T-helper 2 cell treated with Interferon-gamma antibody and Interleukin-4, amounts not matched to agents 5 μg/mL and 100 μg/mL, for 36 hours (primary cell): ENCODE results near the gene TMOD1.
"Not testable (repeated sequence)": the region's sequence is repeated elsewhere in the genome, so short reads cannot be mapped to it uniquely, and the experiment has no call there.

Experiments
- DNase-seq: peaks from one replicate; pipeline ENCODE4 v3.0.0; 2021; ENCODE audit warnings: low spot score
- H3K27ac Mint-ChIP-seq: one replicate; pipeline ENCODE4 v1.8.0; 2021; ENCODE audit warnings: mild to moderate bottlenecking, mixed read lengths
- H3K27me3 Mint-ChIP-seq: one replicate; pipeline ENCODE4 v1.8.0; 2021; ENCODE audit warnings: low read depth, mixed read lengths
- H3K36me3 Mint-ChIP-seq: one replicate; pipeline ENCODE4 v1.8.0; 2021; ENCODE audit warnings: low read depth, mixed read lengths
- H3K4me1 Mint-ChIP-seq: one replicate; pipeline ENCODE4 v1.8.0; 2021; ENCODE audit warnings: low read depth, mixed read lengths
- H3K4me3 Mint-ChIP-seq: one replicate; pipeline ENCODE4 v1.8.0; 2022; ENCODE audit warnings: mild to moderate bottlenecking, moderate library complexity, mixed read lengths
- H3K9me3 Mint-ChIP-seq: one replicate; pipeline ENCODE4 v1.8.0; 2021; ENCODE audit warnings: mixed read lengths

Gene TMOD1

GRCh38 chr9:97567182-97567893, 65.9 kb downstream of the TMOD1 start:
- H3K27ac Mint-ChIP-seq: no peak overlapping the region
- no peaks in the 10 kb centered on the region for H3K27me3 Mint-ChIP-seq
- DNase-seq: no peak
- no peaks in the 10 kb centered on the region for H3K4me1 Mint-ChIP-seq
- no peak overlapping the region for H3K4me3 Mint-ChIP-seq
- H3K36me3 Mint-ChIP-seq: no peaks in the 10 kb centered on the region
- no peaks in the 10 kb centered on the region for H3K9me3 Mint-ChIP-seq

- H3K4me3 Mint-ChIP-seq: no peak overlapping the region
- H3K27ac Mint-ChIP-seq: no peak overlapping the region
- H3K27me3 Mint-ChIP-seq: no peaks in the 10 kb centered on the region
- H3K4me1 Mint-ChIP-seq: no peaks in the 10 kb centered on the region
- no peaks in the 10 kb centered on the region for H3K36me3 Mint-ChIP-seq
- H3K9me3 Mint-ChIP-seq: no peaks in the 10 kb centered on the region
- no peak for DNase-seq
Observed at GRCh38 chr9:97567894-97568202, 66.4 kb downstream of the TMOD1 start.

GRCh38 chr9:97568461-97569275, 67.2 kb downstream of the TMOD1 start:
- no peak for DNase-seq
- Mint-ChIP-seq H3K27me3 (no peaks in the 10 kb centered on the region), H3K4me3 (no peak overlapping the region), H3K4me1 (no peaks in the 10 kb centered on the region), H3K9me3 (no peaks in the 10 kb centered on the region), H3K36me3 (no peaks in the 10 kb centered on the region), H3K27ac (no peak overlapping the region)

- Mint-ChIP-seq H3K4me3 (no peak overlapping the region), H3K27ac (no peak overlapping the region), H3K36me3 (no peaks in the 10 kb centered on the region), H3K9me3 (no peaks in the 10 kb centered on the region), H3K4me1 (peaks cover 4% of the 10 kb centered on the region), H3K27me3 (no peaks in the 10 kb centered on the region)
- DNase-seq: no peak
Observed at GRCh38 chr9:97570899-97571298, 69.4 kb downstream of the TMOD1 start.

- H3K27me3 Mint-ChIP-seq: no peaks in the 10 kb centered on the region
- no peaks in the 10 kb centered on the region for H3K36me3 Mint-ChIP-seq
- no peaks in the 10 kb centered on the region for H3K9me3 Mint-ChIP-seq
Observed at GRCh38 chr9:97571664-97572063, 70.2 kb downstream of the TMOD1 start.

DNA sequence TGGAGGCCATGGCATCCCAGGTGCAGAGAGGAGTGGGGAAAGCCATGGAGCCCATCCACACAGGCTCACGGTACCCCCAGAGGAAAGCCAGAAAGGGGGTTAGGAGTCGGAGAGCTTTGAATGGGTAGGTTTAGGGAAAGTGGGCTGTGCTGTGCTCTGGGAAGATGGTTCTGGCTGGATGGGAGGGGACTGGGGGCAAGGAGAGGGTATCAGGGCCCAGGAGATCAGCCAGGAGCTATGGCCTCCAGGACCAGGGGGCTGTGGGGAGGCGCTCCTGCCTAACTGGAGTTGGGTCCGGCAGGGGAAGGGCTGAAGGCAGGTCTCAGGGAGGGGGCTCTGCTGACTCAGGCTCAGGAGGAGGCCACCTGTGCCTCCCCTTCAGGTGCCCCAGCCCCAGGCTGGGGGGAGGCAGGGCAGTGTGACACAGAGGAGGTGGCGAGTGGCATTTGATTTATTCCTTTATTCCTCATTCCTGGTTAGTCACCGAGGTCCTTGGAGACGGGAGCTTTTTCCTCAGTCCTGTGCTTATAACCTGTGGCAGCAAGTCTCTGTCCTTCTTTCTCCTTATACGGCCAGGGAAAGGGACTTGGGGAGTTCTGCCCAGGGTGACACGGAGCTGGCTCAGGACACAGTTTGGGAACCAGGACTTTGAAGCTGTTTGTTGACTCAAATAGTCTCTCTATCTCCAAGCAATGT, 70.9 kb downstream of the TMOD1 start:
- Mint-ChIP-seq H3K9me3 (no peaks in the 10 kb centered on the region), H3K4me1 (peaks cover 4% of the 10 kb centered on the region), H3K27ac (no peak overlapping the region), H3K27me3 (no peaks in the 10 kb centered on the region), H3K4me3 (no peak overlapping the region), H3K36me3 (no peaks in the 10 kb centered on the region)
- DNase-seq: no peak

More at GRCh38 chr9:97571664-97572063, 70.2 kb downstream of the TMOD1 start:
- DNase-seq: no peak
- peaks cover 4% of the 10 kb centered on the region for H3K4me1 Mint-ChIP-seq
- H3K4me3 Mint-ChIP-seq: no peak overlapping the region
- no peak overlapping the region for H3K27ac Mint-ChIP-seq

DNA sequence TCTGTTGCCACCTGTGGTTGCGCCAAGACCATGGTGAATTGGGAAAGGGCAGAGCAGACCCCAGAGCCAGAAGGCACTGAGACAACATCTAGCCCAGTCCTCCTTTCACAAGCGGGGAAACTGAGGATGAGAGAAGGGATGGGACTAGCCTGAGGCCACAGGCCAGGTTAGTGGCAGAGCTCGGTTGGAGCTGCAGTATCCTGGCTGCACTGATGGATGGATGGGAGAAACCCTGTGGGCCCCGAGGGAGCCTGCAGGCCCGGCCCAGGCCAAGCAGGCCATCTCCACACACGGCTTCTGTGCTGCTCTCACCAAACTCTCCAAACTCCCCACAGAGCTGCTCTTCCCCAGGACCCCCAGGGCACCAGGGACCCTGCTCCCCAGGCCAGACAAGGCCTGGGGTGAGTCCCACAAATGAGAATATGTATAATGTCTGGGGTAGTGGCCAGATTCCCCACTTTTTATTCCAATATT, 71.5 kb downstream of the TMOD1 start:
- Mint-ChIP-seq H3K27me3 (no peaks in the 10 kb centered on the region), H3K36me3 (no peaks in the 10 kb centered on the region)

DNA sequence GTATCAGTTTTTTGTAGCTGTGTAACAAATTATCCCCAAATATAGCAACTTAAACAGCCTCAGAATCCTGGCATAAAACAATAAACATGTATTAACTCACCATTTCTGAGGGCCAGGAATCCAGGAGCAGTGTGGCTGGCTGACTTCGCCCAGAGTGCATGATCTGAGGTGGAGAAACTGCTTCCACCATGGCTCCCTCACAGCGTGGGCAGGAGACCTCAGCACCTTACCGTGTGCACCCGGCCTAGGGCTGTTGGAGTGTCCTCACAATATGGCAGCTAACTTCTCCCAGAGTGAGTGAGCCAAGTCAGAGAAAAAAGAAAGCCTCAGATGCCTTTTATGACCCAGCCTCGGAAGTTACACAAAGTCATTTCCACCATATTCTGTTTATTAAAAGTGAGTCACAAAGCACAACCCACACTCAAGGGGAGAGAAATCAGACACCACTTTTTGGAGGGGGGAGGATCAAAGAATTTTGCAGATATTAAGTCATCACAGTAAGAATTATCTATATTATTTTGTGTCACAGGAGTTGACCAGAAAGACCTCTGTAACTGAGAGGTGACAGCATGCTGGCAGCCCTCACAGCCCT, 72.1 kb downstream of the TMOD1 start:
- Mint-ChIP-seq H3K27ac (no peak overlapping the region), H3K9me3 (no peaks in the 10 kb centered on the region), H3K27me3 (no peaks in the 10 kb centered on the region), H3K36me3 (no peaks in the 10 kb centered on the region), H3K4me1 (peaks cover 4% of the 10 kb centered on the region), H3K4me3 (no peak overlapping the region)
- DNase-seq: no peak

More for the DNA sequence above, 71.5 kb downstream of the TMOD1 start:
- DNase-seq: no peak
- Mint-ChIP-seq H3K9me3 (no peaks in the 10 kb centered on the region), H3K4me1 (peaks cover 4% of the 10 kb centered on the region), H3K4me3 (no peak overlapping the region), H3K27ac (no peak overlapping the region)

GRCh38 chr9:97574101-97574571, 72.7 kb downstream of the TMOD1 start:
- not testable (repeated sequence) for H3K4me1 Mint-ChIP-seq, H3K36me3 Mint-ChIP-seq, H3K4me3 Mint-ChIP-seq, H3K27ac Mint-ChIP-seq, DNase-seq, H3K9me3 Mint-ChIP-seq, H3K27me3 Mint-ChIP-seq

GRCh38 chr9:97574921-97575672, 73.6 kb downstream of the TMOD1 start:
- Mint-ChIP-seq H3K27ac (peak overlapping the region; percentile 67), H3K4me3 (peak overlapping the region; percentile 89)
- not testable (repeated sequence) for H3K4me1 Mint-ChIP-seq, H3K36me3 Mint-ChIP-seq, H3K27me3 Mint-ChIP-seq, H3K9me3 Mint-ChIP-seq
- DNase-seq: peak; percentile 14

GRCh38 chr9:97575673-97576200, 74.3 kb downstream of the TMOD1 start:
- Mint-ChIP-seq H3K4me3 (peak overlapping the region; percentile 89), H3K27ac (no peak overlapping the region)

GRCh38 chr9:97577051-97577450, 75.6 kb downstream of the TMOD1 start:
- H3K4me3 Mint-ChIP-seq: no peak overlapping the region
- no peaks in the 10 kb centered on the region for H3K36me3 Mint-ChIP-seq
- H3K27ac Mint-ChIP-seq: no peak overlapping the region
- no peaks in the 10 kb centered on the region for H3K9me3 Mint-ChIP-seq
- H3K4me1 Mint-ChIP-seq: peaks cover 4% of the 10 kb centered on the region
- no peak for DNase-seq
- no peaks in the 10 kb centered on the region for H3K27me3 Mint-ChIP-seq

More at GRCh38 chr9:97575673-97576200, 74.3 kb downstream of the TMOD1 start:
- no peaks in the 10 kb centered on the region for H3K36me3 Mint-ChIP-seq
- no peaks in the 10 kb centered on the region for H3K9me3 Mint-ChIP-seq
- H3K4me1 Mint-ChIP-seq: peaks cover 4% of the 10 kb centered on the region
- DNase-seq: no peak
- no peaks in the 10 kb centered on the region for H3K27me3 Mint-ChIP-seq

DNA sequence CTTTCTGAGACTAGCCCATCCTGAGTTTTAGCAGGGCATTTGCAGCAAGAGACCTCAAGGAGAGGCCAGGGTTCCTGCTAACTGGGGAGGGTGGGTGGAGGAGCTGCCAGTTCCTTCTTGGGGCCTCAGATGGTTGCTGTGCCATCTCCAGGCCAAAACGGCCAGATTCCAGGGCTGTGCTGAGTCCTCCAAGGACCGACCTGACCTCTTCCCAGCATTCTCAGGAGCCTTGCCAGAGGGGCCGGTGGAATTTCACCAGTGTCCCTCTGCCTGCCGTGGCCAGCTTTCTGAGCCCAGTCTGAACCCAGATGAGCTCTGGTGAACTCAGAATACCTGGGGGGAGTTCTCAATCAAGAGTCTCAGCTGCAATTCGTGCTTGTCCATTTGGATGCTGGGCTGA, 77.4 kb downstream of the TMOD1 start:
- Mint-ChIP-seq H3K27ac (no peak overlapping the region), H3K4me1 (peaks cover 4% of the 10 kb centered on the region), H3K27me3 (no peaks in the 10 kb centered on the region), H3K9me3 (no peaks in the 10 kb centered on the region), H3K4me3 (no peak overlapping the region), H3K36me3 (no peaks in the 10 kb centered on the region)
- DNase-seq: no peak
